K562 (cell line): Measurements from ENCODE around the gene RHEX. TPM values are rescaled to one million over a fixed set of nuclear protein-coding genes. Genes with fewer than 3 reads are reported as not detected.

Source experiments
- ATAC-seq: fragments of 200-7000 bp; cut with Tn5 transposase; 3 replicates; pipeline ENCODE4 v1.9.1; 2020; ENCODE audit warnings: moderate library complexity
- BruUV-seq: library from RNA; stranded (reverse); fragments of 400-500 nt; replicated peaks from 2 replicates; lab custom pipeline; 2021; lab: Mats Ljungman, UMichigan
- CTCF ChIA-PET: fragments of 300-600 bp; formaldehyde crosslinking; extraction: SDS; loops from one replicate; lab custom pipeline; 2021; ENCODE audit warnings: low intra/inter-chr PET ratio; lab: Yijun Ruan, JAX
- POLR2A ChIA-PET: fragments of 300-600, 350-650 bp; sonication (Branson Sonifier 250); formaldehyde crosslinking; extraction: SDS; loops from one replicate; lab custom pipeline; 2021; ENCODE audit warnings: antibody characterized with exemption, inconsistent platforms; lab: Yijun Ruan, JAX
- DNase-seq, 4 experiments: peaks; one replicate each; pipeline versions ENCODE4 v3.0.0 to v3.0.0-alpha.2; 2011 to 2018; ENCODE audit warnings: low spot score in 3 of 4, mixed read lengths in 3 of 4; ENCODE audit errors: extremely low read depth in 1 of 4
- FAIRE-seq: peaks from 2 replicates; lab custom pipeline; 2011; peaks lifted over from hg19 to GRCh38; lab: Jason Lieb, UNC
- H2AFZ ChIP-seq: 2 replicates; pipeline ENCODE4 v1.6.0; 2011; ENCODE audit warnings: low read depth, low read length, control low read depth, inconsistent platforms
- H3K27ac ChIP-seq: fragments of 200-600 bp; 3 replicates; pipeline ENCODE4 v1.8.0; 2011; ENCODE audit warnings: low read depth, mild to moderate bottlenecking, control low read depth, inconsistent platforms, low read length, moderate library complexity, mixed read lengths; ENCODE audit errors: extremely low read depth
- H3K27me3 ChIP-seq, 2 experiments: fragments of 300-600 bp in 1 of 2; 2 replicates in 1 of 2; 3 replicates in 1 of 2; pipeline versions ENCODE4 v1.6.0 to v1.8.0; 2011; ENCODE audit warnings: inconsistent platforms in 2 of 2, low read length in 2 of 2, mild to moderate bottlenecking in 1 of 2, mixed read lengths in 1 of 2, moderate library complexity in 1 of 2; ENCODE audit not compliant: control insufficient read depth in 2 of 2, insufficient read depth in 2 of 2
- H3K36me3 ChIP-seq: fragments of 300-600 bp; 3 replicates; pipeline ENCODE4 v1.8.0; 2011; ENCODE audit warnings: mild to moderate bottlenecking, low read length, inconsistent platforms; ENCODE audit not compliant: control insufficient read depth, insufficient read depth
- H3K4me1 ChIP-seq, 2 experiments: fragments of 200-600 bp in 1 of 2; replicated peaks in 1 of 2; 2 replicates in 1 of 2; 3 replicates in 1 of 2; pipeline versions ENCODE4 v1.5.1 to v1.8.0; 2011; ENCODE audit warnings: inconsistent platforms in 2 of 2, low read length in 2 of 2, mild to moderate bottlenecking in 1 of 2, mixed read lengths in 1 of 2, moderate library complexity in 1 of 2; ENCODE audit not compliant: control insufficient read depth in 2 of 2, insufficient read depth in 2 of 2
- H3K4me2 ChIP-seq: 2 replicates; pipeline ENCODE4 v1.6.1; 2011; ENCODE audit warnings: low read length, control low read depth, inconsistent platforms, mixed read lengths; ENCODE audit not compliant: insufficient read depth
- H3K4me3 ChIP-seq: fragments of 200-600 bp; sonication (generic), shearing (Covaris generic); 2 replicates; pipeline ENCODE4 v1.5.1; 2016; ENCODE audit warnings: control low read depth, inconsistent platforms
- H3K79me2 ChIP-seq: fragments of 200-600 bp; 3 replicates; pipeline ENCODE4 v1.8.0; 2011; ENCODE audit warnings: low read length, inconsistent platforms; ENCODE audit not compliant: control insufficient read depth, insufficient read depth
- H3K9ac ChIP-seq, 2 experiments: 2 replicates each; pipeline versions ENCODE4 v1.6.0 to v1.6.1; 2011; ENCODE audit warnings: low read depth in 2 of 2, low read length in 2 of 2, control low read depth in 1 of 2, inconsistent platforms in 1 of 2, mild to moderate bottlenecking in 1 of 2, mixed read lengths in 1 of 2; ENCODE audit not compliant: insufficient read depth in 1 of 2
- H3K9me1 ChIP-seq: one replicate; pipeline ENCODE4 v1.6.0; 2011; ENCODE audit warnings: inconsistent platforms, mild to moderate bottlenecking, low read length, moderate library complexity; ENCODE audit not compliant: control insufficient read depth, insufficient read depth
- H3K9me3 ChIP-seq: replicated peaks from 2 replicates; pipeline ENCODE4 v1.5.1; 2011; ENCODE audit warnings: low read depth, low read length, inconsistent platforms; ENCODE audit not compliant: control insufficient read depth, insufficient read depth
- H4K20me1 ChIP-seq: replicated peaks from 2 replicates; pipeline ENCODE4 v1.6.1; 2011; ENCODE audit warnings: low read length, inconsistent platforms, mixed read lengths; ENCODE audit not compliant: control insufficient read depth, insufficient read depth
- FOXP1 ChIP-seq: sonication (generic); formaldehyde crosslinking; IDR thresholded peaks from 2 replicates; pipeline ENCODE4 v1.8.0; 2022; ENCODE audit warnings: mild to moderate bottlenecking, missing genetic modification reagents
- NFATC3 ChIP-seq: fragments of 450-650 bp; IDR thresholded peaks from 2 replicates; pipeline ENCODE4 v1.6.1; 2017; ENCODE audit warnings: mild to moderate bottlenecking
- SMAD1 ChIP-seq: fragments of 150-350 bp; IDR thresholded peaks from 2 replicates; pipeline ENCODE4 v1.6.1; 2014; ENCODE audit warnings: low read length, low read depth; ENCODE audit not compliant: partially characterized antibody
- TCF7L2 ChIP-seq: fragments of 150-350 bp; IDR thresholded peaks from 2 replicates; pipeline ENCODE4 v1.6.1; 2016; ENCODE audit warnings: low read depth, mild to moderate bottlenecking, low read length, moderate library complexity
- TEAD4 ChIP-seq, 2 experiments: sonication (generic) in 1 of 2; formaldehyde crosslinking in 1 of 2; IDR thresholded peaks; 2 replicates each; pipeline versions ENCODE4 v1.6.1 to v1.8.0; 2012 to 2022; ENCODE audit warnings: borderline replicate concordance in 1 of 2, inconsistent platforms in 1 of 2, low read length in 1 of 2, mild to moderate bottlenecking in 1 of 2, missing genetic modification reagents in 1 of 2
- TSHZ1 ChIP-seq: fragments of 250-450 bp; sonication (Bioruptor Pico); IDR thresholded peaks from 2 replicates; pipeline ENCODE4 v1.4.0; 2020; ENCODE audit warnings: mild to moderate bottlenecking, moderate library complexity
- ZBTB49 ChIP-seq: sonication (generic); formaldehyde crosslinking; IDR thresholded peaks from 2 replicates; pipeline ENCODE4 v1.8.0; 2022; ENCODE audit warnings: missing genetic modification reagents, mild to moderate bottlenecking, borderline replicate concordance
- ZNF764 ChIP-seq: fragments of 250-450 bp; sonication (Bioruptor Pico); IDR thresholded peaks from 2 replicates; pipeline ENCODE4 v1.4.0; 2020; ENCODE audit warnings: low read depth, mild to moderate bottlenecking, moderate library complexity
- WGBS: fragments of 100-300 bp; shearing (Covaris generic); methylation state at CpG from one replicate; pipeline ENCODE4 v1.1.6; 2016; ENCODE audit warnings: low coverage, mixed read lengths; ENCODE audit not compliant: insufficient coverage; ENCODE audit errors: missing lambda C conversion rate; 5-methylcytosine and 5-hydroxymethylcytosine counted together
- in situ Hi-C: fragments of 300-500 bp; cut with MboI; formaldehyde crosslinking; loops from 4 replicates; pipeline ENCODE4 v1.15.0; 2018; ENCODE audit warnings: inconsistent platforms, mixed read lengths
- intact Hi-C: fragments of 100-400 bp; cut with micrococcal nuclease; formaldehyde crosslinking; loops from 2 replicates; pipeline ENCODE4 v1.14.2; 2022
- polyA plus RNA-seq, 8 experiments: library from polyadenylated mRNA; depleted of rRNA in 4 of 8; stranded (reverse) in 5 of 8; unstranded in 3 of 8; fragments of >200 nt; fragmentation: Nextera tagmentation in 2 of 8; fragmentation: Illumina TruSeq in 1 of 8; extraction: Ambion mirVana in 2 of 8; extraction: Trizol in 1 of 8; gene quantifications; 2 replicates each; pipeline versions ENCODE4 v1.2.1 to v1.2.3, GENCODE V29; 2011 to 2014; ENCODE audit warnings: inconsistent platforms in 1 of 8, missing spikeins in 1 of 8
- total RNA-seq, 7 experiments: library from RNA; depleted of rRNA in 6 of 7; stranded (reverse); fragments of >200 nt in 6 of 7; fragmentation: Illumina TruSeq in 2 of 7; extraction: Trizol in 2 of 7; gene quantifications; 2 replicates each; pipeline versions ENCODE4 v1.2.1 to v1.2.3, GENCODE V29; 2011 to 2021; ENCODE audit warnings: low replicate concordance in 1 of 7

RHEX gene
- total and polyA plus RNA-seq, 9 of the 15 experiments (the other 6 are each of a cell fraction or from before 2014, with no cell fraction given): not detected

- no peak overlapping the region for H3K27ac ChIP-seq
- no peaks in the 10 kb centered on the region for H3K79me2 ChIP-seq
- no peak overlapping the region for H3K4me3 ChIP-seq
- no peak overlapping the region for H3K4me2 ChIP-seq
- H3K36me3 ChIP-seq: no peaks in the 10 kb centered on the region
- no peaks in the 10 kb centered on the region for H3K9me1 ChIP-seq
- FAIRE-seq: no peak
- 0% methylated on average over 5 of the region's 5 CpGs for WGBS
- no TSS peak for BruUV-seq
- TF ChIP-seq ZNF764 (CRISPR knock-in tag): no peak
- no peak overlapping the region for H2AFZ ChIP-seq
- H3K4me1 ChIP-seq: no peaks in the 10 kb centered on the region
- in situ Hi-C loops: no loop called here
- ATAC-seq: no peak
- ChIA-PET CTCF (interaction anchor here (2.5 kb wide), 1 partner anchor 74 kb away, joined by 30 read pairs; no protein-coding TSS in a partner anchor), POLR2A (interaction anchor here (0.6 kb wide), 1 partner anchor 1823 kb away, joined by 3 read pairs; no protein-coding TSS in a partner anchor)
- intact Hi-C loops: no loop called here
- no peak for DNase-seq
- H4K20me1 ChIP-seq: no peaks in the 10 kb centered on the region
- H3K9me3 ChIP-seq: no peaks in the 10 kb centered on the region
- no peak overlapping the region for H3K9ac ChIP-seq
- H3K27me3 ChIP-seq: peaks cover 22 to 45% of the 10 kb centered on the region in 2 experiments
These were observed 20.4 kb upstream of the RHEX start for GRCh38 chr1:206032380-206033140.

- Histone ChIP-seq H3K9ac (no peak overlapping the region), H2AFZ (no peak overlapping the region), H3K36me3 (no peaks in the 10 kb centered on the region), H3K9me3 (no peaks in the 10 kb centered on the region), H3K4me3 (no peak overlapping the region), H4K20me1 (no peaks in the 10 kb centered on the region), H3K4me1 (no peaks in the 10 kb centered on the region), H3K4me2 (no peak overlapping the region), H3K79me2 (no peaks in the 10 kb centered on the region), H3K9me1 (no peaks in the 10 kb centered on the region), H3K27ac (no peak overlapping the region), H3K27me3 (peaks cover 29 to 44% of the 10 kb centered on the region in 2 experiments; a peak in 4 of 5 replicates)
- ATAC-seq (no peak), DNase-seq (no peak), FAIRE-seq (no peak)
- CTCF ChIA-PET: no interaction called here
- no TSS peak for BruUV-seq
- 1% methylated on average over 5 of the region's 5 CpGs for WGBS
- intact Hi-C loops: no loop called here
- in situ Hi-C loops: no loop called here
- POLR2A ChIA-PET: interaction anchor here (0.9 kb wide), 1 partner anchor 17 kb away, joined by 3 read pairs; no protein-coding TSS in a partner anchor
- TF ChIP-seq TEAD4 (IDR thresholded peaks at IDR 0.05; ENCODE audit: low read length): no peak
- no peak for TF ChIP-seq TEAD4 (CRISPR knock-in tag; IDR thresholded peaks at IDR 0.05; ENCODE audit: borderline replicate concordance)
- no peak for TF ChIP-seq SMAD1
- no peak for TF ChIP-seq FOXP1 (CRISPR knock-in tag)
- TF ChIP-seq TCF7L2: no peak
- TF ChIP-seq NFATC3: no peak
- no peak for TF ChIP-seq TSHZ1
- no peak for TF ChIP-seq ZBTB49
These were observed 17.9 kb upstream of the RHEX start for GRCh38 chr1:206035027-206035426.
